Activated CD4-positive, alpha-beta T cell treated with anti-CD3 and anti-CD28 coated beads, Interleukin-2, amount 10 ng/mL, durations not matched to agents 7 days and 5 days (primary cell): Measurements from ENCODE around the gene MBD6. TPM values are rescaled to one million over a fixed set of nuclear protein-coding genes. Genes with fewer than 3 reads are reported as not detected.
"Not testable (repeated sequence)": the region's sequence is repeated elsewhere in the genome, so short reads cannot be mapped to it uniquely, and the experiment has no call there.

Experiments used
- CTCF ChIA-PET: fragments of 350-600 bp; sonication (Branson Sonifier 250); formaldehyde crosslinking; loops from one replicate; lab custom pipeline; 2021; ENCODE audit warnings: antibody characterized with exemption; lab: Charles Lee
- POLR2A ChIA-PET: fragments of 350-600 bp; sonication (Branson Sonifier 250); formaldehyde crosslinking; loops from one replicate; lab custom pipeline; 2021; ENCODE audit warnings: antibody characterized with exemption; lab: Charles Lee
- DNase-seq: peaks from one replicate; pipeline ENCODE4 v3.0.0-alpha.2; 2020
- H3K27ac Mint-ChIP-seq: one replicate; pipeline ENCODE4 v1.8.0; 2021; ENCODE audit warnings: mild to moderate bottlenecking, moderate library complexity, mixed read lengths
- H3K27me3 Mint-ChIP-seq: one replicate; pipeline ENCODE4 v1.8.0; 2021; ENCODE audit warnings: mixed read lengths
- H3K36me3 Mint-ChIP-seq: one replicate; pipeline ENCODE4 v1.8.0; 2021; ENCODE audit warnings: low read depth, mixed read lengths
- H3K4me1 Mint-ChIP-seq: one replicate; pipeline ENCODE4 v1.8.0; 2021; ENCODE audit warnings: mixed read lengths
- H3K4me3 Mint-ChIP-seq: one replicate; pipeline ENCODE4 v1.8.0; 2021; ENCODE audit warnings: mild to moderate bottlenecking, moderate library complexity, mixed read lengths
- H3K9me3 Mint-ChIP-seq: one replicate; pipeline ENCODE4 v1.8.0; 2021; ENCODE audit warnings: mixed read lengths
- total RNA-seq, 2 experiments: library from RNA; stranded (reverse); gene quantifications; one replicate each; pipeline ENCODE4 v1.2.3, GENCODE V29; 2021

Gene MBD6
- total RNA-seq, 2 experiments from 2014 or later: 66.0 to 80.1 TPM

DNA sequence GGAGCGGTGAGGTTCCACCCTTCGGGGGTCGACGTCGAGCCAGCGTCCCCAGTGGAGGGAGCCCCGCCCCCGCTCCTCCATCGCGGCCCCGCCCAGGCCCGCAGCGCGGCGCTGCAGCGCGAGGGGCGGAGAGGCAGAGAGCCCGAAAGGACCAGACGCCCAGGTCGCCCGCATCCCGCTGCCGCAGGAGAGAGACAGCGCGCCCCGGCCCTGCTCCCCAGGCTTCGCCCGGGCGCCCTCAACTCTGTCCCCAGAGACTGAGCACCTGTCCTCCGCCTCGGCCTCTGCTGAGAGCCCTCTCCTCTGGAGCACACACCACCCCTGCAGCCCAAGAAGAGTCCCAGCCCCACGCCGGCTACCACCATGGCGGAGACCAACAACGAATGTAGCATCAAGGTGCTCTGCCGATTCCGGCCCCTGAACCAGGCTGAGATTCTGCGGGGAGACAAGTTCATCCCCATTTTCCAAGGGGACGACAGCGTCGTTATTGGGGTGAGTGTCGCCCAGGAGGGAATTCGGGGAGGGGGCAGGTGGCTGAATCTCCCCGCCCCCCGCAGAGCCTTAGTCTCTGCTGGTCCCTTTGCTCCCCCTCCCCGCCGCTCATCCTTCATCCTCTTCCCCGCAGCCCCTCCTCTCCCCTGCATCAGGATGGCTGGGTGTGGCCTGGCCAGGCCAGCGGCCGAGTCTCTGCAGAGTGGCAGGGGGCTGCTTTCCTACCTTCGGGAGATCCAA, 27.5 kb downstream of the MBD6 start, which contains the start of gene KIF5A:
Gene KIF5A, plus strand, starts transcription at position 136 of the 732 bp plus-strand sequence. Its CDS starts 228 bp downstream, at position 364.
- H3K4me3 Mint-ChIP-seq: peak within 1 kb of the TSS; percentile 57

DNA sequence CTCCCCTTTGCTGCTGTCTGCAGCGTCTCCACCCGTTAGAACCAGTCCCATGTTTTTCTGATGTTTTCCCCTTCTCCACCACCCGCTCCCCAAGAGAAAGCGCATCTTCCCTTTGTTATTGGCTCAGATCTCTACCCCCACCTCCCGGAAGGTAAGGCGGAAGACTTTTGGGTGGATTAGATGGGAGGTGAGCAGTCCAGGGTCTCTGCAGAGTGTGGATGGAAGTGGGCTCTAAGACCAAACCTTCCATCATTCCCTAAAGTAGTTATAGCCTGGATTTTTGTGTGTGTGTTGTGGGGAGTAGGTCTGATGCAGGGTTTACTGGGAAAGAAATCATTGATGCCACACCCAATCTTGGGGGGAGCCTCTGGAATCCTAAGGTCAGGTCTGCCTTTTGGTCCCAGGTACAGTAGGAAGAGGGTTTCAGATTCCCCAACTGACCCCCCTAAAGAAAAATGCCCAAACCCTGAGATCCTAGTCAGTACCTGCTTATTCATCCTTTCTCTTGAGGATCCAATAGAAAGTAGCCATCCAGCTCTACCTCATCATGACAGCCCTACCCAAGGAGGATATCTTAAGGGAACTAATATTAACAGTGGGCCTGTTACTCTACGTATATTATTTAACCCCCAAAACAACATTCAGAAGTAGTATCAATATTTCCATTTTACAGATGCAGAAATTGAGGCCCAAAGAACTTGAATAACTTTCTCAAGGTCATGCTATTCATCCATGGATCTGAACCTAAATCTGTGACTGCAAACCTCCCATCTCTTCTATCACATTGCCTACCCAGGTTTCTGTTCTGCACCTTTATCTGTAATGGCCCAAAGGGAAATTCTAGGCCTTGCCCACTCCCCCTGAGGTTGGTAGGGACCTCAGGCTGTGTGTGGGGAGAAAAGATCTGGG, 28.3 kb downstream of the MBD6 start:
- ChIA-PET POLR2A (no interaction called here), CTCF (no interaction called here)
- Mint-ChIP-seq H3K27ac (peak overlapping the region; percentile 20), H3K4me3 (peak overlapping the region; percentile 52), H3K36me3 (no peaks in the 10 kb centered on the region), H3K27me3 (peaks cover 14% of the 10 kb centered on the region), H3K9me3 (no peaks in the 10 kb centered on the region), H3K4me1 (peaks cover 29% of the 10 kb centered on the region)
- DNase-seq: no peak

More for the DNA sequence above, 27.5 kb downstream of the MBD6 start, which contains the start of gene KIF5A:
- ChIA-PET POLR2A (no interaction called here), CTCF (no interaction called here)
- peaks cover 5% of the 10 kb centered on the region for H3K36me3 Mint-ChIP-seq
- H3K27me3 Mint-ChIP-seq: peaks cover 14% of the 10 kb centered on the region
- peak within 1 kb of the TSS; percentile 20 for H3K27ac Mint-ChIP-seq
- peaks cover 37% of the 10 kb centered on the region for H3K4me1 Mint-ChIP-seq
- DNase-seq: peak; percentile 60
- no peaks in the 10 kb centered on the region for H3K9me3 Mint-ChIP-seq

DNA sequence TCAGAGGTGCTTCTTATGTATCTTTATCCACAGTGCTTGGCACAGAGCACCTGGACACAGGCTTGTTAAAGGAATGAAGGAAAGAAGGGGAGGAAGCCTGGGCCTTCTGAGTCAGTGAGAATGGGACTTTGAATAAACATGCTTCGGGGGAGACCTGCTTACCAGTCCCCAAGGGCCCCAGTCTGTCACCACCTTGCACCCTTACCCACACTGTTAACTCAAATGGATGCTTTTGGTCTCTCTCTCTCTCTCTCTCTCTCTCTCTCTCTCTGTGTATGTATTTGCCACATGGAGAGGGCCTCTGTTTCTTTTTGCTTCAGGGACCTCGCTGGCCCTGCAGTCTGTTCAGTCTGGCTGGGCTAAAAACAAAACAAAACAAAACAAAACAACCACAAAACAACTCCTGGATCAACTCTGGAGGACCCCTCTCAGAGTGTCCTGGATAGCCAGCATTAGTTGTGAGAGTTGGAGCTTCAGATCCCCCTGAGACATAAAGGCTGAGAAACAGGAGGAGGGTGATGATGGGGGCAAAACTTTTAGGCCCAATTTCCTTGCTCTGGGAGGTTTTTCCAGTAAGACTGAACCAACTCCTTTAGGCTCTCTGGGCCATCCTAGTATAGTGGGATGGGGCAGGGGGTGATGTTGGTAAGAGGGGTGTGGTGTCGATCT, 29.1 kb downstream of the MBD6 start:
- CTCF ChIA-PET: interaction anchor here (0.5 to 1.0 kb wide), 2 partner anchors 14 to 221 kb away, joined by 3 read pairs; no protein-coding TSS in a partner anchor
- H3K27ac Mint-ChIP-seq: no peak overlapping the region
- no peak overlapping the region for H3K4me3 Mint-ChIP-seq
- peaks cover 14% of the 10 kb centered on the region for H3K27me3 Mint-ChIP-seq
- no peaks in the 10 kb centered on the region for H3K9me3 Mint-ChIP-seq
- POLR2A ChIA-PET: no interaction called here
- no peak for DNase-seq
- no peaks in the 10 kb centered on the region for H3K36me3 Mint-ChIP-seq
- peaks cover 22% of the 10 kb centered on the region for H3K4me1 Mint-ChIP-seq

DNA sequence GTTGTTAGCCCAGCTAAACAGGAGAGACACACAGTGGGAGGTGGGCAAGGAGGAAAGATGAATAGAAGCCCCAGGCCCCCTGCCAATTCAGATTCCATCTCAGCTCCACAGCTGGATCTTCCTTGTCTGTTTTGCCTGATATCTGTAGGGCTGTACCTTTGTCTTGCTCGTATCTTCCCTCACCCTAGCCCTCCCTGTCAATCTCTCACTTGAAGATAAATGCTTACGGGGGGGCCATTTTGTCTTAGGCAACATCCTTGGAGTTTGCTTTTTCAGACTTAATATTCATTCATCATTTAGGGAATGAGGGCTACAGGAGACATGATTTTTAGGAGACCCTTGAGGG, 29.7 kb downstream of the MBD6 start:
- H3K9me3 Mint-ChIP-seq: no peaks in the 10 kb centered on the region
- DNase-seq: no peak
- POLR2A ChIA-PET: no interaction called here
- peaks cover 14% of the 10 kb centered on the region for H3K27me3 Mint-ChIP-seq
- peaks cover 19% of the 10 kb centered on the region for H3K4me1 Mint-ChIP-seq
- no peak overlapping the region for H3K27ac Mint-ChIP-seq
- H3K4me3 Mint-ChIP-seq: no peak overlapping the region
- CTCF ChIA-PET: interaction anchor here (0.5 to 1.4 kb wide), 4 partner anchors 15 to 296 kb away, joined by 3 read pairs; no protein-coding TSS in a partner anchor
- no peaks in the 10 kb centered on the region for H3K36me3 Mint-ChIP-seq

DNA sequence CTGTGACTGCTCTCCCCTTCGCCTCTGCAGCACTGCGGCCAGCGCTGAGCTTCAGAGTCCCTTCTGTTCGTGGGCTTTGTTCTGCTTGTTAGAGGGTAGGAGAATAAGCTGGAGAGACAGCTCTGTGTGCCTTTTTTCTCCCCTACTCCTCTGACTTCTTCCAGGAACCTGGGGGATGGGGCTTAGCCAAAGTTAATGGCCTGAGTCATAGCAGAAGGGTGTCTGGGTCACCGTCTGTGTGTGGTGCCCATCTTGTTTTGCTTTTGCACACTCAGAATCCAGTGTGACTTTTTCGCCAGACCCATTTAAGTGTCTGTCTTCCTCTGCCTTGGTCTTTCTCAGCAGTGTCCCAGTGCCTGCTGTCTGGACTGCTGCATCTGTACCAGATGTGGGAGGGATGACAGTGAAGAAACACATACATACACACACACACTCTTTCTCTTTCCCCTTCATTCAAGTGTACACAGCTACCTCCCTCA, 30.2 kb downstream of the MBD6 start:
- DNase-seq: no peak
- CTCF ChIA-PET: interaction anchor here (1.0 to 1.4 kb wide), 2 partner anchors 30 to 295 kb away, joined by 3 read pairs; no protein-coding TSS in a partner anchor
- Mint-ChIP-seq H3K27ac (no peak overlapping the region), H3K4me3 (no peak overlapping the region), H3K9me3 (no peaks in the 10 kb centered on the region), H3K27me3 (peaks cover 14% of the 10 kb centered on the region), H3K4me1 (peaks cover 14% of the 10 kb centered on the region), H3K36me3 (no peaks in the 10 kb centered on the region)
- POLR2A ChIA-PET: interaction anchor here (0.6 kb wide), 1 partner anchor 78 kb away, joined by 3 read pairs; no protein-coding TSS in a partner anchor

DNA sequence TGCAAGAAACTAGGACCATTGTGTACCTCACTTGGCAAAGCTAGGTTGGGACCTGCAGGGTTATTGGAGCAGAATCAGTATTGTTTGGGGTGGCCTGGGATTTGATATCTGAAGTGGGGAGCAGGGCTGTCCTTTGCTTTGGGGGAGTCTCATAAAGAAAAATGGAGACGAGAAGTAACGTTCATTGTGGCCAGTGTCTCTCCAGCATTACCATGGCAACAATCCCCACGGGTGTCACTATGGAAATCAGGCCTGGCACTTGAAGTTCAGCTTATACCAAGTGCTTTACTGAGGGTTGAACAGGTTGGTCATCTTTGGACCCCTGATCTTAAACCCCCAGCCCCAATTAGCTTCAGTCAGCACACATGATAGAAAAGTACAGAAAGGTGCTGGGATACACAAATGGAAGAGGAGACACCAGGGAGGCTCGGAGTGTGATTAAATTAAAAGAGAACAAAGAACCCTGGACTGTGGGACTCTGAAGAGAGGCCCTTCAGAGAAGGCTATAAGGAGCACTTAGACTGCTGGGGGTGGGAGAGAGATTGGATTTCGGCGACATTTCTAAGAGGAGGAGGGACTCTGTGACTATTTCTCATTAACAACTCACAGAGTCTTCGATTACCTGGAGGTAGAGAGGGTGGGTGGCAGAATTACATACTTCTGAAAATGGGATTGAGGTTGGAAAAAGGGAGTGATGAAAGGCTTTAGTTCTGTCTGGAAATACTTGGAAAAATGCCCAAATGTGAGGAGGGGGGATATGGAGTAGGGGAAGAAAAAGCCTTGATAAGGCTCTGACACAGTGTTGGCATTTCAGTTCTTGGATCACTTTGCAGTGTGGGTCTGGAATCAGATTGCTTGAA, 30.9 kb downstream of the MBD6 start:
- no peaks in the 10 kb centered on the region for H3K9me3 Mint-ChIP-seq
- ChIA-PET POLR2A (interaction anchor here (0.6 kb wide), 1 partner anchor 79 kb away, joined by 3 read pairs; no protein-coding TSS in a partner anchor), CTCF (interaction anchor here (1.0 to 1.4 kb wide), 2 partner anchors 30 to 295 kb away, joined by 3 read pairs; no protein-coding TSS in a partner anchor)
- no peaks in the 10 kb centered on the region for H3K36me3 Mint-ChIP-seq
- no peak overlapping the region for H3K4me3 Mint-ChIP-seq
- DNase-seq: no peak
- peaks cover 13% of the 10 kb centered on the region for H3K27me3 Mint-ChIP-seq
- H3K4me1 Mint-ChIP-seq: peaks cover 14% of the 10 kb centered on the region
- H3K27ac Mint-ChIP-seq: no peak overlapping the region

DNA sequence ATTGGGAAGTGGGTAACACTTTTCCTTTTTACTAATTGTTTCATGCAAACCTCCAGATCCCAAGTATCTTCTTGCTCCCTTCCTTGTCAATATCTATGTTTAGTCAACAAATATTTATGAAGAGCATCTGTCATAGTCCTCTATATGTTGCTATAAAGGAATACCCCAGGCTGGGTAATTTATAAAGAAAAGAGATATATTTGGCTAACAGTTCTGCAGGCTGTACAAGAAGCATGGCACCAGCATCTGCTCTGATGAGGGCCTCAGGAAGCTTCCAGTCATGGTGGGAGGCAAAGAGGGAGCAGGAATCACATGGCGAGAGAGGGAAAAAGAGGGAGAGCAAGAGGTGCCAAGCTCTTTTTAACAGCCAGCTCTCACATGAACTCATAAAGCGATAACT, 31.8 kb downstream of the MBD6 start:
- no peaks in the 10 kb centered on the region for H3K9me3 Mint-ChIP-seq
- ChIA-PET POLR2A (no interaction called here), CTCF (interaction anchor here (1.4 kb wide), 1 partner anchor 27 kb away, joined by 4 read pairs; no protein-coding TSS in a partner anchor)
- H3K27ac Mint-ChIP-seq: no peak overlapping the region
- no peaks in the 10 kb centered on the region for H3K36me3 Mint-ChIP-seq
- no peak for DNase-seq
- H3K4me3 Mint-ChIP-seq: no peak overlapping the region
- peaks cover 8% of the 10 kb centered on the region for H3K4me1 Mint-ChIP-seq
- peaks cover 4% of the 10 kb centered on the region for H3K27me3 Mint-ChIP-seq

DNA sequence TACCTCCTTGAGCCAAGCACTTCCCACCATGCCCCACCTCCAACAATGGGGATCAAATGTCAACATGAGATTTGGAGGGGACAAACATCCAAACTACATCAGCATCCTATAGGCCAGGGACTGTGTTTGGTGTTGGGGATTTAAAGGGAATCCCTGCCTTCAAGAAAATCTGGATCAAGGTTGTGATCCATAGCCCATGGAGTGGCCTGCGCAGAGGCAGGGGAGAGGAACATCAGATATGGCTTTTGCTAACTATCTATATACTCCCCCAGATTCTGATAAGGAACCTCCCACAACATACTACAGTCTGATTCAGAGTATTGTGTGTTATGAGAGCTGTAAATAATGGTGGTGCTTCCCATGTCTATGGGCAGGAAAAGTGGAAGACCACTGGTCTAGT, 32.3 kb downstream of the MBD6 start:
- H3K27ac Mint-ChIP-seq: no peak overlapping the region
- no peaks in the 10 kb centered on the region for H3K36me3 Mint-ChIP-seq
- H3K9me3 Mint-ChIP-seq: no peaks in the 10 kb centered on the region
- CTCF ChIA-PET: interaction anchor here (1.4 kb wide), 1 partner anchor 26 kb away, joined by 4 read pairs; no protein-coding TSS in a partner anchor
- POLR2A ChIA-PET: no interaction called here
- peaks cover 7% of the 10 kb centered on the region for H3K4me1 Mint-ChIP-seq
- no peak for DNase-seq
- no peak overlapping the region for H3K4me3 Mint-ChIP-seq
- peaks cover 3% of the 10 kb centered on the region for H3K27me3 Mint-ChIP-seq

DNA sequence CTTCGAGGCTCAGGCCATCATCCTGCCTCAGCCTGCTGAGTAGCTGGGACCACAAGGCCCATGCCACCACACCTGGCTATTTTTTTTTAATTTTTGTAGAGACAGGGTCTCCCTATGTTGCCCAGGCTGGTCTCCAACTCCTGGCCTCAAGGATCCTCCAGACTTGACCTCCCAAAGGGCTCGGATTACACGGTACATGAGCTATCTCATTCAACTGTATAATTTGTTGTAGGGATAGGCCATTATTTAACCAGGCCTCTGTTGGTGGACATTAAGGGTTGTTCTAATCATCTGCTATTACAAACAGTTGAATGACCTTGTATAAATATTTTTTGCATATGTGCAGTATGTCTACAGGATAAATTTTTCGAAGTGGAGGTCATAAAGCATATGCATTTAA, 36.2 kb downstream of the MBD6 start:
- no peak overlapping the region for H3K27ac Mint-ChIP-seq
- ChIA-PET POLR2A (no interaction called here), CTCF (no interaction called here)
- H3K4me3 Mint-ChIP-seq: no peak overlapping the region
- H3K36me3 Mint-ChIP-seq: no peaks in the 10 kb centered on the region
- no peak for DNase-seq
- H3K4me1 Mint-ChIP-seq: peaks cover 3% of the 10 kb centered on the region
- H3K9me3 Mint-ChIP-seq: no peaks in the 10 kb centered on the region
- peaks cover 13% of the 10 kb centered on the region for H3K27me3 Mint-ChIP-seq

DNA sequence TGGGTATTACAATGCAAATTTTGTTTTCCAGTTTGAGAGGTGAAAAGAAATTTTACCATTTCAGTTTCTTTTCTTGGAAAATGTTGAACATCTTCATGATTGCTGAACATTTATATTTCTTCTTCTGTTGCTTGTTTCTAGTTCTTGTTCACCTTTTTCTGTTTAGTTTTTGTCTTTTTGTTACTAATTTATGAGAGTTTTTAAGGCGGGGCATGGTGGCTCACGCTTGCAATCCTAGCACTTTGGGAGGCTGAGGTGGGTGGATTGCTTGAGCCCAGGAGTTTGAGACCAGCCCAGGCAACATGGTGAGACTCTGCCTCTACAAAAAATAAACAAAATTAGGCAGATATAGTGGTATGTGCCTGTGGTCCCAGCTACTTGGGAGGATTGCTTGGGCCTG, 37.9 kb downstream of the MBD6 start:
- CTCF ChIA-PET: no interaction called here
- no peaks in the 10 kb centered on the region for H3K36me3 Mint-ChIP-seq
- POLR2A ChIA-PET: no interaction called here
- H3K4me1 Mint-ChIP-seq: peaks cover 3% of the 10 kb centered on the region
- no peaks in the 10 kb centered on the region for H3K9me3 Mint-ChIP-seq
- peaks cover 14% of the 10 kb centered on the region for H3K27me3 Mint-ChIP-seq
- DNase-seq: no peak
- no peak overlapping the region for H3K27ac Mint-ChIP-seq
- H3K4me3 Mint-ChIP-seq: no peak overlapping the region

DNA sequence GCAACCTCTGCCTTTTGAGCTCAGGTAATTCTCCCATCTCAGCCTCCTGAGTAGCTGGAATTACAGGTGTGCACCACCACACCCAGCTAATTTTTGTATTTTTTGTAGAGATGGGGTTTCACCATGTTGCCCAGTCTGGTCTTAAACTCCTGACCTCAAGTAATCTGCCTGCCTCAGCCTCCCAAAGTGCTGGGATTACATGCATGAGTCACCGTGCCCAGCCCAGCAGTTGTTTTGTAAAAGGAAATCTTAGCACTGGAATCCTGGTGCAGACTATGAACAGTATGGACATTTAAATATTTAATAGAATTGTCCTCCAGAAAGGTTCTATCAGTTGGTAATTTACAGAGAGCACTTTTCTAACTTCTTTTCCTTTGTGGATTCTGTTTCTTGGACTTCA, 38.5 kb downstream of the MBD6 start:
- H3K4me1 Mint-ChIP-seq, H3K27ac Mint-ChIP-seq, CTCF ChIA-PET, H3K4me3 Mint-ChIP-seq, H3K9me3 Mint-ChIP-seq, POLR2A ChIA-PET, DNase-seq, H3K36me3 Mint-ChIP-seq: not testable (repeated sequence)
- peaks cover 14% of the 10 kb centered on the region for H3K27me3 Mint-ChIP-seq
